Measurements from ENCODE around the gene C11orf58. TPM values are rescaled to one million over a fixed set of nuclear protein-coding genes. Genes with fewer than 3 reads are reported as not detected.

C11orf58 gene
- polyA plus RNA-seq, 3 donors = 44.8 to 102 (median 94.5) TPM

GRCh38 chr11:16788141-16789062 is 50.0 kb downstream of the C11orf58 start:
- Histone ChIP-seq H3K27me3 (ENCODE audit: control insufficient read depth in 2 of 2, insufficient read depth in 2 of 2, low read length in 2 of 2) (no peaks in the 10 kb centered on the region), H2AFZ (ENCODE audit: insufficient read depth, low read depth, low read length, poor library complexity, severe bottlenecking) (no peak overlapping the region), H3K79me2 (ENCODE audit: insufficient read depth, low read length) (no peaks in the 10 kb centered on the region), H3K9ac (ENCODE audit: insufficient read depth, low read length, poor library complexity, severe bottlenecking) (no peak overlapping the region), H3K4me2 (replicated peaks; ENCODE audit: extremely low read depth, low read length, poor library complexity, severe bottlenecking) (no peak overlapping the region), H3K36me3 (replicated peaks in 1 of 2; ENCODE audit: control insufficient read depth in 1 of 2, insufficient read depth in 2 of 2, low read length in 2 of 2) (no peaks in the 10 kb centered on the region), H3K4me3 (replicated peaks in 1 of 3; ENCODE audit: low read depth in 2 of 3, low read length in 3 of 3) (no peak overlapping the region), H3K4me1 (ENCODE audit: control insufficient read depth in 1 of 2, insufficient read depth in 2 of 2, low read length in 2 of 2) (peaks cover 25 to 41% of the 10 kb centered on the region in 2 donors), H3K9me3 (replicated peaks in 1 of 2; ENCODE audit: control insufficient read depth in 1 of 2, insufficient read depth in 1 of 2, low read length in 2 of 2) (no peaks in the 10 kb centered on the region), H4K20me1 (ENCODE audit: insufficient read depth, low read length) (no peaks in the 10 kb centered on the region), H3K27ac (ENCODE audit: low read depth in 1 of 2, low read length in 2 of 2) (no peak overlapping the region)
- intact Hi-C loops (cut with micrococcal nuclease) = loop anchor here (5.0 to 10.0 kb wide), 3 partner anchors 86 to 274 kb away; no protein-coding TSS in a partner anchor
- TF ChIP-seq CTCF (IDR thresholded peaks at IDR 0.05) = peak; percentile 99
- peaks cover 43% of the 10 kb centered on the region for H3K4me1 Mint-ChIP-seq
- peak; percentile 63 to 74 (median 70) for DNase-seq
- no peaks in the 10 kb centered on the region for H3K9me3 Mint-ChIP-seq
- no peaks in the 10 kb centered on the region for H3K27me3 Mint-ChIP-seq (ENCODE audit: low read depth in 3 of 3)
- no peak overlapping the region for H3K4me3 Mint-ChIP-seq
- H3K36me3 Mint-ChIP-seq = peaks cover 0 to 2% of the 10 kb centered on the region in 2 donors
- H3K27ac Mint-ChIP-seq = no peak overlapping the region
- WGBS (ENCODE audit: insufficient coverage) = 66% methylated on average over 13 of the region's 17 CpGs

GRCh38 chr11:16789063-16789420 is 50.6 kb downstream of the C11orf58 start:
- intact Hi-C loops (cut with micrococcal nuclease) = loop anchor here (5.0 to 10.0 kb wide), 3 partner anchors 86 to 273 kb away; no protein-coding TSS in a partner anchor
- Histone ChIP-seq H3K27ac (ENCODE audit: low read depth in 1 of 2, low read length in 2 of 2) (no peak overlapping the region), H3K4me1 (ENCODE audit: control insufficient read depth in 1 of 2, insufficient read depth in 2 of 2, low read length in 2 of 2) (peaks cover 25 to 41% of the 10 kb centered on the region in 2 donors), H4K20me1 (ENCODE audit: insufficient read depth, low read length) (no peaks in the 10 kb centered on the region), H3K4me2 (replicated peaks; ENCODE audit: extremely low read depth, low read length, poor library complexity, severe bottlenecking) (no peak overlapping the region), H3K79me2 (ENCODE audit: insufficient read depth, low read length) (no peaks in the 10 kb centered on the region), H3K27me3 (ENCODE audit: control insufficient read depth in 2 of 2, insufficient read depth in 2 of 2, low read length in 2 of 2) (no peaks in the 10 kb centered on the region), H2AFZ (ENCODE audit: insufficient read depth, low read depth, low read length, poor library complexity, severe bottlenecking) (no peak overlapping the region), H3K9me3 (replicated peaks in 1 of 2; ENCODE audit: control insufficient read depth in 1 of 2, insufficient read depth in 1 of 2, low read length in 2 of 2) (no peaks in the 10 kb centered on the region), H3K9ac (ENCODE audit: insufficient read depth, low read length, poor library complexity, severe bottlenecking) (no peak overlapping the region), H3K4me3 (replicated peaks in 1 of 3; ENCODE audit: low read depth in 2 of 3, low read length in 3 of 3) (no peak overlapping the region), H3K36me3 (replicated peaks in 1 of 2; ENCODE audit: control insufficient read depth in 1 of 2, insufficient read depth in 2 of 2, low read length in 2 of 2) (no peaks in the 10 kb centered on the region)
- 96% methylated on average over 7 of the region's 13 CpGs for WGBS (ENCODE audit: insufficient coverage)
- no peak for DNase-seq
- Mint-ChIP-seq H3K4me3 (no peak overlapping the region), H3K36me3 (peaks cover 0 to 2% of the 10 kb centered on the region in 2 donors), H3K4me1 (peaks cover 43% of the 10 kb centered on the region), H3K27me3 (ENCODE audit: low read depth in 3 of 3) (no peaks in the 10 kb centered on the region), H3K27ac (no peak overlapping the region), H3K9me3 (no peaks in the 10 kb centered on the region)
- TF ChIP-seq CTCF (IDR thresholded peaks at IDR 0.05) = no peak

All from CD14-positive monocyte (primary cell).